HCT116 (cell line): ENCODE results near the gene EGFL7.

ENCODE experiments used
- CEBPB ChIP-seq: IDR thresholded peaks from 2 replicates; pipeline ENCODE4 v1.6.1; 2012; ENCODE audit warnings: low read depth
- EZH2phosphoT487 ChIP-seq: fragments of 200-600 bp; IDR thresholded peaks from 2 replicates; pipeline ENCODE4 v1.6.1; 2018; ENCODE audit warnings: antibody characterized with exemption, borderline replicate concordance
- POLR2A ChIP-seq: IDR thresholded peaks from 2 replicates; pipeline ENCODE4 v1.7.0; 2011; ENCODE audit warnings: borderline replicate concordance; ENCODE audit not compliant: insufficient read depth, insufficient read length; ENCODE audit errors: extremely low read depth
- SIN3A ChIP-seq: IDR thresholded peaks from 2 replicates; pipeline ENCODE4 v1.6.1; 2012; ENCODE audit warnings: low read depth
- TCF7L2 ChIP-seq: IDR thresholded peaks from 2 replicates; pipeline ENCODE4 v1.7.0; 2011; ENCODE audit warnings: borderline replicate concordance, inconsistent platforms; ENCODE audit not compliant: insufficient read depth, insufficient read length; ENCODE audit errors: extremely low read depth
- TF ChIP-seq, protein P1 (sequence below): IDR thresholded peaks from 2 replicates; pipeline ENCODE4 v1.6.1; 2012; ENCODE audit warnings: low read depth
- TF ChIP-seq, protein P2 (sequence below), 3 experiments: fragments of 200-600 bp in 1 of 3; sonication (generic) in 1 of 3; IDR thresholded peaks in 2 of 3; conservative IDR thresholded peaks in 1 of 3; 2 replicates each; pipeline ENCODE4 v1.5.1; 2012 to 2017; ENCODE audit warnings: low read depth in 2 of 3, low read length in 2 of 3, antibody characterized with exemption in 1 of 3, borderline replicate concordance in 1 of 3, control low read depth in 1 of 3, mild to moderate bottlenecking in 1 of 3, mixed read lengths in 1 of 3, mixed run types in 1 of 3, moderate library complexity in 1 of 3; ENCODE audit not compliant: insufficient read depth in 1 of 3
- TF ChIP-seq, protein P3 (sequence below): IDR thresholded peaks from 2 replicates; pipeline ENCODE4 v1.6.1; 2012
- TF ChIP-seq, protein P4 (sequence below): IDR thresholded peaks from 2 replicates; pipeline ENCODE4 v1.6.1; 2011; ENCODE audit warnings: mild to moderate bottlenecking, low read length, moderate library complexity; ENCODE audit not compliant: insufficient replicate concordance; ENCODE audit errors: extremely low read depth

DNA sequence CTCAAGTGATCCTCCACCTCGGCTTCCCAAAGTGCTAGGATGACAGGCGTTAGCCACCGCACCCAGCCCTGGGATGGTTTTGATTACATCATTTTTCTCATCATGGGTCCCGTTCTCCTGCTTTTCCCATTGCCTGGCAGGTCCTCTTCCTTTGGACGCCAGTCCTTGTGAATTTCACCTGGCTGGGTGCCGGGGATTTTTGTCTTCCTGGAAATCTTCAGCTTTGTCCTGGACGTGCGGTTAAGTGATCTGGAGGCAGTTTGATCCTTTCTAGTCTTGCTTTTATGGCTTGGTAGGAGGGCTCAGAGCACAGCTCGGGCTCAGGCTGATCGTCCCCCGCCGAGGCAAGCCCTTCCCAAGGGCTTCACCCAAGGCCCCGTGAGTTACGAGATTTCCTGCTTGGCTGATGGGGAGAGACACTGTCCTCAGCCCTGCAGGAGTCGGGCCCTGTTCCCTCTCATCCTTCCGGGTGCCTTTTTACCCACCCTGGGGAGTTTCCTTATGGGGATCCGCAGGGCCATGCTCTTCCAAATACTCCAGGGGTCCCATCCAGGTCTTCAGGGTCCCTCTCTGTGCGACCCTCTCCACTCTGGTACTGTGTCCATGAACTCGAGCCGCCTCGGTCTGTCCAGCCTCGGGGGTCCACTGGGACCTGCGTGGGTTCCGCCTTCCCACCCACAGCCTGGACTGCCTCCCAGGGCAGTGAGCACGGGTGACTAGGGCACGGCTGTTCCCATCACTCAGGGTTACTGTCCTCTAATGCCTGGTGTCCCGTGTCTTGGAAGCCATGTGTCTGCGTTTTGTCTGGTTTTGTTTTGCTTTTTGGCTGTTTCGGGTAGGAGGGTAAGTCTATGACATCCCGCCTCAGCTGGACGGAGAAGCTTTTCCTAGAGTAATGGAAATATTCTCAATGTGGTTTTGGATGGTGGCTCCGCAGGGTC, 22.3 kb upstream of the EGFL7 start:
- TF ChIP-seq, protein P1, sequence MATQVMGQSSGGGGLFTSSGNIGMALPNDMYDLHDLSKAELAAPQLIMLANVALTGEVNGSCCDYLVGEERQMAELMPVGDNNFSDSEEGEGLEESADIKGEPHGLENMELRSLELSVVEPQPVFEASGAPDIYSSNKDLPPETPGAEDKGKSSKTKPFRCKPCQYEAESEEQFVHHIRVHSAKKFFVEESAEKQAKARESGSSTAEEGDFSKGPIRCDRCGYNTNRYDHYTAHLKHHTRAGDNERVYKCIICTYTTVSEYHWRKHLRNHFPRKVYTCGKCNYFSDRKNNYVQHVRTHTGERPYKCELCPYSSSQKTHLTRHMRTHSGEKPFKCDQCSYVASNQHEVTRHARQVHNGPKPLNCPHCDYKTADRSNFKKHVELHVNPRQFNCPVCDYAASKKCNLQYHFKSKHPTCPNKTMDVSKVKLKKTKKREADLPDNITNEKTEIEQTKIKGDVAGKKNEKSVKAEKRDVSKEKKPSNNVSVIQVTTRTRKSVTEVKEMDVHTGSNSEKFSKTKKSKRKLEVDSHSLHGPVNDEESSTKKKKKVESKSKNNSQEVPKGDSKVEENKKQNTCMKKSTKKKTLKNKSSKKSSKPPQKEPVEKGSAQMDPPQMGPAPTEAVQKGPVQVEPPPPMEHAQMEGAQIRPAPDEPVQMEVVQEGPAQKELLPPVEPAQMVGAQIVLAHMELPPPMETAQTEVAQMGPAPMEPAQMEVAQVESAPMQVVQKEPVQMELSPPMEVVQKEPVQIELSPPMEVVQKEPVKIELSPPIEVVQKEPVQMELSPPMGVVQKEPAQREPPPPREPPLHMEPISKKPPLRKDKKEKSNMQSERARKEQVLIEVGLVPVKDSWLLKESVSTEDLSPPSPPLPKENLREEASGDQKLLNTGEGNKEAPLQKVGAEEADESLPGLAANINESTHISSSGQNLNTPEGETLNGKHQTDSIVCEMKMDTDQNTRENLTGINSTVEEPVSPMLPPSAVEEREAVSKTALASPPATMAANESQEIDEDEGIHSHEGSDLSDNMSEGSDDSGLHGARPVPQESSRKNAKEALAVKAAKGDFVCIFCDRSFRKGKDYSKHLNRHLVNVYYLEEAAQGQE: no peak
- no peak for TF ChIP-seq POLR2A
- TF ChIP-seq, protein P2, sequence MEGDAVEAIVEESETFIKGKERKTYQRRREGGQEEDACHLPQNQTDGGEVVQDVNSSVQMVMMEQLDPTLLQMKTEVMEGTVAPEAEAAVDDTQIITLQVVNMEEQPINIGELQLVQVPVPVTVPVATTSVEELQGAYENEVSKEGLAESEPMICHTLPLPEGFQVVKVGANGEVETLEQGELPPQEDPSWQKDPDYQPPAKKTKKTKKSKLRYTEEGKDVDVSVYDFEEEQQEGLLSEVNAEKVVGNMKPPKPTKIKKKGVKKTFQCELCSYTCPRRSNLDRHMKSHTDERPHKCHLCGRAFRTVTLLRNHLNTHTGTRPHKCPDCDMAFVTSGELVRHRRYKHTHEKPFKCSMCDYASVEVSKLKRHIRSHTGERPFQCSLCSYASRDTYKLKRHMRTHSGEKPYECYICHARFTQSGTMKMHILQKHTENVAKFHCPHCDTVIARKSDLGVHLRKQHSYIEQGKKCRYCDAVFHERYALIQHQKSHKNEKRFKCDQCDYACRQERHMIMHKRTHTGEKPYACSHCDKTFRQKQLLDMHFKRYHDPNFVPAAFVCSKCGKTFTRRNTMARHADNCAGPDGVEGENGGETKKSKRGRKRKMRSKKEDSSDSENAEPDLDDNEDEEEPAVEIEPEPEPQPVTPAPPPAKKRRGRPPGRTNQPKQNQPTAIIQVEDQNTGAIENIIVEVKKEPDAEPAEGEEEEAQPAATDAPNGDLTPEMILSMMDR (IDR thresholded peaks at IDR 0.05 in 2 of 3, conservative IDR thresholded peaks at IDR 0.05 in 1 of 3; ENCODE audit: borderline replicate concordance in 1 of 3, insufficient read depth in 1 of 3, low read depth in 2 of 3, low read length in 2 of 3): no peak
- no peak for TF ChIP-seq CEBPB
- TF ChIP-seq EZH2phosphoT487: no peak
- TF ChIP-seq, protein P3, sequence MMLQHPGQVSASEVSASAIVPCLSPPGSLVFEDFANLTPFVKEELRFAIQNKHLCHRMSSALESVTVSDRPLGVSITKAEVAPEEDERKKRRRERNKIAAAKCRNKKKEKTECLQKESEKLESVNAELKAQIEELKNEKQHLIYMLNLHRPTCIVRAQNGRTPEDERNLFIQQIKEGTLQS: no peak
- TF ChIP-seq, protein P4, sequence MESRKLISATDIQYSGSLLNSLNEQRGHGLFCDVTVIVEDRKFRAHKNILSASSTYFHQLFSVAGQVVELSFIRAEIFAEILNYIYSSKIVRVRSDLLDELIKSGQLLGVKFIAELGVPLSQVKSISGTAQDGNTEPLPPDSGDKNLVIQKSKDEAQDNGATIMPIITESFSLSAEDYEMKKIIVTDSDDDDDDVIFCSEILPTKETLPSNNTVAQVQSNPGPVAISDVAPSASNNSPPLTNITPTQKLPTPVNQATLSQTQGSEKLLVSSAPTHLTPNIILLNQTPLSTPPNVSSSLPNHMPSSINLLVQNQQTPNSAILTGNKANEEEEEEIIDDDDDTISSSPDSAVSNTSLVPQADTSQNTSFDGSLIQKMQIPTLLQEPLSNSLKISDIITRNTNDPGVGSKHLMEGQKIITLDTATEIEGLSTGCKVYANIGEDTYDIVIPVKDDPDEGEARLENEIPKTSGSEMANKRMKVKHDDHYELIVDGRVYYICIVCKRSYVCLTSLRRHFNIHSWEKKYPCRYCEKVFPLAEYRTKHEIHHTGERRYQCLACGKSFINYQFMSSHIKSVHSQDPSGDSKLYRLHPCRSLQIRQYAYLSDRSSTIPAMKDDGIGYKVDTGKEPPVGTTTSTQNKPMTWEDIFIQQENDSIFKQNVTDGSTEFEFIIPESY: no peak
- TF ChIP-seq SIN3A: no peak
- no peak for TF ChIP-seq TCF7L2
